K562 (cell line): ENCODE measurements around the gene CEP128. TPM values are rescaled to one million over a fixed set of nuclear protein-coding genes. Genes with fewer than 3 reads are reported as not detected.

Experiments used
- ATAC-seq: fragments of 200-7000 bp; cut with Tn5 transposase; 3 replicates; pipeline ENCODE4 v1.9.1; 2020; ENCODE audit warnings: moderate library complexity
- BruUV-seq: library from RNA; stranded (reverse); fragments of 400-500 nt; replicated peaks from 2 replicates; lab custom pipeline; 2021; lab: Mats Ljungman, UMichigan
- CTCF ChIA-PET: fragments of 300-600 bp; formaldehyde crosslinking; extraction: SDS; loops from one replicate; lab custom pipeline; 2021; ENCODE audit warnings: low intra/inter-chr PET ratio; lab: Yijun Ruan, JAX
- POLR2A ChIA-PET: fragments of 300-600, 350-650 bp; sonication (Branson Sonifier 250); formaldehyde crosslinking; extraction: SDS; loops from one replicate; lab custom pipeline; 2021; ENCODE audit warnings: antibody characterized with exemption, inconsistent platforms; lab: Yijun Ruan, JAX
- DNase-seq, 4 experiments: peaks; one replicate each; pipeline versions ENCODE4 v3.0.0 to v3.0.0-alpha.2; 2011 to 2018; ENCODE audit warnings: low spot score in 3 of 4, mixed read lengths in 3 of 4; ENCODE audit errors: extremely low read depth in 1 of 4
- FAIRE-seq: peaks from 2 replicates; lab custom pipeline; 2011; peaks lifted over from hg19 to GRCh38; lab: Jason Lieb, UNC
- H2AFZ ChIP-seq: 2 replicates; pipeline ENCODE4 v1.6.0; 2011; ENCODE audit warnings: low read depth, low read length, control low read depth, inconsistent platforms
- H3K27ac ChIP-seq: fragments of 200-600 bp; 3 replicates; pipeline ENCODE4 v1.8.0; 2011; ENCODE audit warnings: low read depth, mild to moderate bottlenecking, control low read depth, inconsistent platforms, low read length, moderate library complexity, mixed read lengths; ENCODE audit errors: extremely low read depth
- H3K27me3 ChIP-seq, 2 experiments: fragments of 300-600 bp in 1 of 2; 2 replicates in 1 of 2; 3 replicates in 1 of 2; pipeline versions ENCODE4 v1.6.0 to v1.8.0; 2011; ENCODE audit warnings: inconsistent platforms in 2 of 2, low read length in 2 of 2, mild to moderate bottlenecking in 1 of 2, mixed read lengths in 1 of 2, moderate library complexity in 1 of 2; ENCODE audit not compliant: control insufficient read depth in 2 of 2, insufficient read depth in 2 of 2
- H3K36me3 ChIP-seq: fragments of 300-600 bp; 3 replicates; pipeline ENCODE4 v1.8.0; 2011; ENCODE audit warnings: mild to moderate bottlenecking, low read length, inconsistent platforms; ENCODE audit not compliant: control insufficient read depth, insufficient read depth
- H3K4me1 ChIP-seq, 2 experiments: fragments of 200-600 bp in 1 of 2; replicated peaks in 1 of 2; 2 replicates in 1 of 2; 3 replicates in 1 of 2; pipeline versions ENCODE4 v1.5.1 to v1.8.0; 2011; ENCODE audit warnings: inconsistent platforms in 2 of 2, low read length in 2 of 2, mild to moderate bottlenecking in 1 of 2, mixed read lengths in 1 of 2, moderate library complexity in 1 of 2; ENCODE audit not compliant: control insufficient read depth in 2 of 2, insufficient read depth in 2 of 2
- H3K4me2 ChIP-seq: 2 replicates; pipeline ENCODE4 v1.6.1; 2011; ENCODE audit warnings: low read length, control low read depth, inconsistent platforms, mixed read lengths; ENCODE audit not compliant: insufficient read depth
- H3K4me3 ChIP-seq: fragments of 200-600 bp; sonication (generic), shearing (Covaris generic); 2 replicates; pipeline ENCODE4 v1.5.1; 2016; ENCODE audit warnings: control low read depth, inconsistent platforms
- H3K79me2 ChIP-seq: fragments of 200-600 bp; 3 replicates; pipeline ENCODE4 v1.8.0; 2011; ENCODE audit warnings: low read length, inconsistent platforms; ENCODE audit not compliant: control insufficient read depth, insufficient read depth
- H3K9ac ChIP-seq, 2 experiments: 2 replicates each; pipeline versions ENCODE4 v1.6.0 to v1.6.1; 2011; ENCODE audit warnings: low read depth in 2 of 2, low read length in 2 of 2, control low read depth in 1 of 2, inconsistent platforms in 1 of 2, mild to moderate bottlenecking in 1 of 2, mixed read lengths in 1 of 2; ENCODE audit not compliant: insufficient read depth in 1 of 2
- H3K9me1 ChIP-seq: one replicate; pipeline ENCODE4 v1.6.0; 2011; ENCODE audit warnings: inconsistent platforms, mild to moderate bottlenecking, low read length, moderate library complexity; ENCODE audit not compliant: control insufficient read depth, insufficient read depth
- H3K9me3 ChIP-seq: replicated peaks from 2 replicates; pipeline ENCODE4 v1.5.1; 2011; ENCODE audit warnings: low read depth, low read length, inconsistent platforms; ENCODE audit not compliant: control insufficient read depth, insufficient read depth
- H4K20me1 ChIP-seq: replicated peaks from 2 replicates; pipeline ENCODE4 v1.6.1; 2011; ENCODE audit warnings: low read length, inconsistent platforms, mixed read lengths; ENCODE audit not compliant: control insufficient read depth, insufficient read depth
- BACH1 ChIP-seq: fragments of 200-800 bp; sonication (Bioruptor generic); IDR thresholded peaks from 2 replicates; pipeline ENCODE4 v1.6.1; 2016; ENCODE audit warnings: missing genetic modification characterization, missing compliant biosample characterization
- BCOR ChIP-seq: fragments of 450-650 bp; IDR thresholded peaks from 2 replicates; pipeline ENCODE4 v1.6.1; 2016
- MYC ChIP-seq, 2 experiments: fragments of 250-450 bp in 1 of 2; sonication (Bioruptor Pico) in 1 of 2; IDR thresholded peaks; 2 replicates each; pipeline versions ENCODE4 v1.5.1 to v1.6.1; 2012 to 2021; ENCODE audit warnings: low read depth in 2 of 2, borderline replicate concordance in 1 of 2, improper control_type of control experiment in 1 of 2, low read length in 1 of 2, mild to moderate bottlenecking in 1 of 2, moderate library complexity in 1 of 2
- U2AF1 ChIP-seq: fragments of 200-400 bp; formaldehyde crosslinking; optimal IDR thresholded peaks from 2 replicates; pipeline ENCODE3; 2017; ENCODE audit warnings: mild to moderate bottlenecking, low read depth, low read length, moderate library complexity
- ZNF184 ChIP-seq: sonication (generic); formaldehyde crosslinking; IDR thresholded peaks from 2 replicates; pipeline ENCODE4 v1.5.0; 2020; ENCODE audit warnings: missing genetic modification reagents
- ZNF764 ChIP-seq: fragments of 250-450 bp; sonication (Bioruptor Pico); IDR thresholded peaks from 2 replicates; pipeline ENCODE4 v1.4.0; 2020; ENCODE audit warnings: low read depth, mild to moderate bottlenecking, moderate library complexity
- WGBS: fragments of 100-300 bp; shearing (Covaris generic); methylation state at CpG from one replicate; pipeline ENCODE4 v1.1.6; 2016; ENCODE audit warnings: low coverage, mixed read lengths; ENCODE audit not compliant: insufficient coverage; ENCODE audit errors: missing lambda C conversion rate; 5-methylcytosine and 5-hydroxymethylcytosine counted together
- in situ Hi-C: fragments of 300-500 bp; cut with MboI; formaldehyde crosslinking; loops from 4 replicates; pipeline ENCODE4 v1.15.0; 2018; ENCODE audit warnings: inconsistent platforms, mixed read lengths
- intact Hi-C: fragments of 100-400 bp; cut with micrococcal nuclease; formaldehyde crosslinking; loops from 2 replicates; pipeline ENCODE4 v1.14.2; 2022
- polyA plus RNA-seq, 8 experiments: library from polyadenylated mRNA; depleted of rRNA in 4 of 8; stranded (reverse) in 5 of 8; unstranded in 3 of 8; fragments of >200 nt; fragmentation: Nextera tagmentation in 2 of 8; fragmentation: Illumina TruSeq in 1 of 8; extraction: Ambion mirVana in 2 of 8; extraction: Trizol in 1 of 8; gene quantifications; 2 replicates each; pipeline versions ENCODE4 v1.2.1 to v1.2.3, GENCODE V29; 2011 to 2014; ENCODE audit warnings: inconsistent platforms in 1 of 8, missing spikeins in 1 of 8
- total RNA-seq, 7 experiments: library from RNA; depleted of rRNA in 6 of 7; stranded (reverse); fragments of >200 nt in 6 of 7; fragmentation: Illumina TruSeq in 2 of 7; extraction: Trizol in 2 of 7; gene quantifications; 2 replicates each; pipeline versions ENCODE4 v1.2.1 to v1.2.3, GENCODE V29; 2011 to 2021; ENCODE audit warnings: low replicate concordance in 1 of 7
- TF ChIP-seq, protein P1 (sequence below): IDR thresholded peaks from 2 replicates; pipeline ENCODE4 v1.6.1; 2014; ENCODE audit warnings: antibody characterized with exemption
- TF ChIP-seq, protein P2 (sequence below): sonication (generic); formaldehyde crosslinking; IDR thresholded peaks from 2 replicates; pipeline ENCODE4 v1.8.1; 2023; ENCODE audit warnings: mild to moderate bottlenecking, missing genetic modification reagents
- TF ChIP-seq, protein P3 (sequence below): fragments of 450-650 bp; IDR thresholded peaks from one replicate; pipeline ENCODE4 v1.6.1; 2018; ENCODE audit warnings: mild to moderate bottlenecking, moderate library complexity; ENCODE audit not compliant: partially characterized antibody
- TF ChIP-seq, protein P4 (sequence below): fragments of 250-450 bp; sonication (Bioruptor Pico); IDR thresholded peaks from 2 replicates; pipeline ENCODE4 v1.8.0; 2021; ENCODE audit warnings: mild to moderate bottlenecking, moderate library complexity

The CEP128 gene
- total and polyA plus RNA-seq, 9 of the 15 experiments (the other 6 are each of a cell fraction or from before 2014, with no cell fraction given): 2.3 to 9.2 (median 4.6) TPM

DNA sequence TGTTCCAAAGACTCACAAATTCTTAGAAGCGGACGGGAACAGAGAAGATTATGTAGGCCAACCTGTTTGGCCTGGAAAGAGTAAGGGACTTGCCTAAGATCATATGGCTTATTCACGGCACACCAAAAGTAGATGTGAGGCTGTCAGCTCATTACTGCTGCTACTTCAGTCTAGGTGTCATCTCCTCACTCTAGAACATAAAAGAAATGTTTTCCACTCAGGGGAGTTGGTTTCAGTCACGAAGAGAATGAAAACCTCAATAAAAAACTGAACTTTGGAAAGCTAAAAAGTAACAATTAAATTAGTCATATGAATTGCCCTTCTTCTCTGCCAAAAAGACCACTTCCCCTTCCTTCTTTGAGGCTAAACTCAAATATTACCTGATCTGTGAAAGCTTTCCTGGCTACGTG is 658 bp upstream of the CEP128 start:
- intact Hi-C loops: no loop called here
- POLR2A ChIA-PET: interaction anchor here (0.6 to 1.1 kb wide), 2 partner anchors 12 to 16 kb away, joined by 3 read pairs; no protein-coding TSS in a partner anchor
- Histone ChIP-seq H3K9ac (peak overlapping the region; percentile 21 to 77; a peak in 3 of 4 replicates), H3K79me2 (peaks cover 12% of the 10 kb centered on the region; the same call in 2 of the 3 replicates), H3K27me3 (no peaks in the 10 kb centered on the region), H3K4me2 (peak overlapping the region; percentile 80), H3K4me3 (peak overlapping the region; percentile 72), H3K27ac (peak overlapping the region; percentile 65), H4K20me1 (no peaks in the 10 kb centered on the region), H3K9me1 (no peaks in the 10 kb centered on the region), H3K4me1 (peaks cover 0 to 3% of the 10 kb centered on the region in 2 experiments; a peak in 2 of 5 replicates), H2AFZ (peak overlapping the region; percentile 98), H3K9me3 (no peaks in the 10 kb centered on the region), H3K36me3 (peaks cover 2% of the 10 kb centered on the region; the same call in 1 of the 3 replicates)
- BruUV-seq: TSS peak; percentile 74
- in situ Hi-C loops: no loop called here
- FAIRE-seq (peak; percentile 80), DNase-seq (peak in 1 of 4 experiments; percentile 18), ATAC-seq (peak; percentile 18)
- CTCF ChIA-PET: no interaction called here
- WGBS: 8% methylated on average over 5 of the region's 5 CpGs
- no peak for TF ChIP-seq BACH1 (tag)
- no peak for TF ChIP-seq MYC (IDR thresholded peaks at IDR 0.05; ENCODE audit: low read depth, low read length)
- no peak for TF ChIP-seq MYC (CRISPR knock-in tag; IDR thresholded peaks at IDR 0.05; ENCODE audit: borderline replicate concordance, low read depth)
- TF ChIP-seq, protein P1, sequence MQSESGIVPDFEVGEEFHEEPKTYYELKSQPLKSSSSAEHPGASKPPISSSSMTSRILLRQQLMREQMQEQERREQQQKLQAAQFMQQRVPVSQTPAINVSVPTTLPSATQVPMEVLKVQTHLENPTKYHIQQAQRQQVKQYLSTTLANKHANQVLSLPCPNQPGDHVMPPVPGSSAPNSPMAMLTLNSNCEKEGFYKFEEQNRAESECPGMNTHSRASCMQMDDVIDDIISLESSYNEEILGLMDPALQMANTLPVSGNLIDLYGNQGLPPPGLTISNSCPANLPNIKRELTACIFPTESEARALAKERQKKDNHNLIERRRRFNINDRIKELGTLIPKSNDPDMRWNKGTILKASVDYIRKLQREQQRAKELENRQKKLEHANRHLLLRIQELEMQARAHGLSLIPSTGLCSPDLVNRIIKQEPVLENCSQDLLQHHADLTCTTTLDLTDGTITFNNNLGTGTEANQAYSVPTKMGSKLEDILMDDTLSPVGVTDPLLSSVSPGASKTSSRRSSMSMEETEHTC: no peak
- TF ChIP-seq, protein P2, sequence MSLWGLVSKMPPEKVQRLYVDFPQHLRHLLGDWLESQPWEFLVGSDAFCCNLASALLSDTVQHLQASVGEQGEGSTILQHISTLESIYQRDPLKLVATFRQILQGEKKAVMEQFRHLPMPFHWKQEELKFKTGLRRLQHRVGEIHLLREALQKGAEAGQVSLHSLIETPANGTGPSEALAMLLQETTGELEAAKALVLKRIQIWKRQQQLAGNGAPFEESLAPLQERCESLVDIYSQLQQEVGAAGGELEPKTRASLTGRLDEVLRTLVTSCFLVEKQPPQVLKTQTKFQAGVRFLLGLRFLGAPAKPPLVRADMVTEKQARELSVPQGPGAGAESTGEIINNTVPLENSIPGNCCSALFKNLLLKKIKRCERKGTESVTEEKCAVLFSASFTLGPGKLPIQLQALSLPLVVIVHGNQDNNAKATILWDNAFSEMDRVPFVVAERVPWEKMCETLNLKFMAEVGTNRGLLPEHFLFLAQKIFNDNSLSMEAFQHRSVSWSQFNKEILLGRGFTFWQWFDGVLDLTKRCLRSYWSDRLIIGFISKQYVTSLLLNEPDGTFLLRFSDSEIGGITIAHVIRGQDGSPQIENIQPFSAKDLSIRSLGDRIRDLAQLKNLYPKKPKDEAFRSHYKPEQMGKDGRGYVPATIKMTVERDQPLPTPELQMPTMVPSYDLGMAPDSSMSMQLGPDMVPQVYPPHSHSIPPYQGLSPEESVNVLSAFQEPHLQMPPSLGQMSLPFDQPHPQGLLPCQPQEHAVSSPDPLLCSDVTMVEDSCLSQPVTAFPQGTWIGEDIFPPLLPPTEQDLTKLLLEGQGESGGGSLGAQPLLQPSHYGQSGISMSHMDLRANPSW (CRISPR knock-in tag): no peak
- TF ChIP-seq ZNF184 (CRISPR knock-in tag): no peak
- no peak for TF ChIP-seq BCOR
- TF ChIP-seq U2AF1: no peak
- TF ChIP-seq ZNF764 (CRISPR knock-in tag): no peak
- TF ChIP-seq, protein P3, sequence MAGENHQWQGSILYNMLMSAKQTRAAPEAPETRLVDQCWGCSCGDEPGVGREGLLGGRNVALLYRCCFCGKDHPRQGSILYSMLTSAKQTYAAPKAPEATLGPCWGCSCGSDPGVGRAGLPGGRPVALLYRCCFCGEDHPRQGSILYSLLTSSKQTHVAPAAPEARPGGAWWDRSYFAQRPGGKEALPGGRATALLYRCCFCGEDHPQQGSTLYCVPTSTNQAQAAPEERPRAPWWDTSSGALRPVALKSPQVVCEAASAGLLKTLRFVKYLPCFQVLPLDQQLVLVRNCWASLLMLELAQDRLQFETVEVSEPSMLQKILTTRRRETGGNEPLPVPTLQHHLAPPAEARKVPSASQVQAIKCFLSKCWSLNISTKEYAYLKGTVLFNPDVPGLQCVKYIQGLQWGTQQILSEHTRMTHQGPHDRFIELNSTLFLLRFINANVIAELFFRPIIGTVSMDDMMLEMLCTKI: no peak
- TF ChIP-seq, protein P4, sequence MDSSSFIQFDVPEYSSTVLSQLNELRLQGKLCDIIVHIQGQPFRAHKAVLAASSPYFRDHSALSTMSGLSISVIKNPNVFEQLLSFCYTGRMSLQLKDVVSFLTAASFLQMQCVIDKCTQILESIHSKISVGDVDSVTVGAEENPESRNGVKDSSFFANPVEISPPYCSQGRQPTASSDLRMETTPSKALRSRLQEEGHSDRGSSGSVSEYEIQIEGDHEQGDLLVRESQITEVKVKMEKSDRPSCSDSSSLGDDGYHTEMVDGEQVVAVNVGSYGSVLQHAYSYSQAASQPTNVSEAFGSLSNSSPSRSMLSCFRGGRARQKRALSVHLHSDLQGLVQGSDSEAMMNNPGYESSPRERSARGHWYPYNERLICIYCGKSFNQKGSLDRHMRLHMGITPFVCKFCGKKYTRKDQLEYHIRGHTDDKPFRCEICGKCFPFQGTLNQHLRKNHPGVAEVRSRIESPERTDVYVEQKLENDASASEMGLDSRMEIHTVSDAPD: no peak
